Chondrocyte (in vitro differentiated cells): ENCODE results near the gene STARD8. TPM values are rescaled to one million over a fixed set of nuclear protein-coding genes. Genes with fewer than 3 reads are reported as not detected.
A peak's percentile ranks its signal among the peaks of the same experiment; 100 is the strongest.

Experiments
- DNase-seq: peaks from one replicate; pipeline ENCODE4 v3.0.0; 2021; ENCODE audit warnings: mixed read lengths, low spot score
- H3K27ac Mint-ChIP-seq: one replicate; pipeline ENCODE4 v1.8.0; 2021; ENCODE audit warnings: mild to moderate bottlenecking, moderate library complexity, mixed read lengths; ENCODE audit not compliant: unreplicated experiment
- H3K27me3 Mint-ChIP-seq: 2 replicates; pipeline ENCODE4 v1.8.0; 2021; ENCODE audit warnings: low read depth, mixed read lengths
- H3K36me3 Mint-ChIP-seq: 2 replicates; pipeline ENCODE4 v1.8.0; 2021; ENCODE audit warnings: low read depth, mixed read lengths
- H3K4me1 Mint-ChIP-seq: 2 replicates; pipeline ENCODE4 v1.8.0; 2021; ENCODE audit warnings: low read depth, mild to moderate bottlenecking, mixed read lengths
- H3K4me3 Mint-ChIP-seq: one replicate; pipeline ENCODE4 v1.8.0; 2021; ENCODE audit warnings: mild to moderate bottlenecking, moderate library complexity, mixed read lengths; ENCODE audit not compliant: unreplicated experiment
- H3K9me3 Mint-ChIP-seq: 2 replicates; pipeline ENCODE4 v1.8.0; 2021; ENCODE audit warnings: low read depth, mixed read lengths
- total RNA-seq: library from RNA; stranded (reverse); gene quantifications from 3 replicates; pipeline ENCODE4 v1.2.1, GENCODE V29; 2021
- TF ChIP-seq, protein P1 (sequence below): fragments of 200-600 bp; sonication (generic); IDR thresholded peaks from 2 replicates; pipeline ENCODE4 v1.5.0; 2021; ENCODE audit warnings: antibody characterized with exemption, mild to moderate bottlenecking, moderate library complexity

The STARD8 gene
- total RNA-seq, 1 donor from 2014 or later = 0.37 TPM

DNA sequence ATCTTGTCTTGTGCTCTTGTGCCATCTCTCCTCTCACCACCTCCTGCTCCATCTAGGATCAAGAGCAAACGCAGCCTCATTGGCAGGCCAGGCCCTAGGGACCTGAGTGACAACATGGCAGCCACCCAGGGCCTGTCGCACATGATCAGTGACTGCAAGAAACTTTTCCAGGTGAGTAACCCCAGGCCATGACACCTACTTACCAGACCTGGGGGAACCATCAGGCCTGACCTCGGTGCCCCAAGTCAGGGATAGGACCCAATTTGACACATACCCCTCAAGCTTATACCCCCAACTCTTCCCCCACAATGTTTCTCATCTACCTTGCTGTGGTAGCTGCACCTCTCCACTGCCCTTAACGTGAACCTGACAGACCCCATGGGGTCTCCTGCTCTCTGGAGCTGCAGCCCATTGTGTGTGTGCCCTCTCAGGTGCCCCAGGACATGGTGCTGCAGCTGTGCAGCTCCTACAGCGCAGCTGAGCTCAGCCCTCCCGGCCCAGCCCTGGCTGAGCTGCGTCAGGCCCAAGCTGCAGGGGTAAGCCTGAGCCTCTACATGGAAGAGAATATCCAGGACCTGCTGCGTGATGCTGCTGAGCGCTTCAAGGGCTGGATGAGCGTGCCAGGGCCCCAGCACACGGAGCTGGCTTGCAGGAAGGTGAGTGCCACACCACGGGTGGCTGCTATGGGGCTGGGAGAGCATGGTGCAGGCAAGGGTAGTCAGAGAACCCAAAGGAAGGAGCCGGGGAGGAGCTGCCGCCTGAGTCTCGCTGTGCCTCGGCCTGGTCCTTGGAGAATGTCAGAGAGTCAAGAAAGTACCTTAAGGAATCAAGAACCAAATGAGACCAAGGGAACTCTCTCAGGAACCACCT, 74.8 kb downstream of the STARD8 start:
- no peak overlapping the region for H3K4me3 Mint-ChIP-seq
- peaks cover 2% of the 10 kb centered on the region for H3K36me3 Mint-ChIP-seq
- peaks cover 3% of the 10 kb centered on the region for H3K9me3 Mint-ChIP-seq
- DNase-seq = peak; percentile 60
- H3K27me3 Mint-ChIP-seq = no peaks in the 10 kb centered on the region
- TF ChIP-seq, protein P1, sequence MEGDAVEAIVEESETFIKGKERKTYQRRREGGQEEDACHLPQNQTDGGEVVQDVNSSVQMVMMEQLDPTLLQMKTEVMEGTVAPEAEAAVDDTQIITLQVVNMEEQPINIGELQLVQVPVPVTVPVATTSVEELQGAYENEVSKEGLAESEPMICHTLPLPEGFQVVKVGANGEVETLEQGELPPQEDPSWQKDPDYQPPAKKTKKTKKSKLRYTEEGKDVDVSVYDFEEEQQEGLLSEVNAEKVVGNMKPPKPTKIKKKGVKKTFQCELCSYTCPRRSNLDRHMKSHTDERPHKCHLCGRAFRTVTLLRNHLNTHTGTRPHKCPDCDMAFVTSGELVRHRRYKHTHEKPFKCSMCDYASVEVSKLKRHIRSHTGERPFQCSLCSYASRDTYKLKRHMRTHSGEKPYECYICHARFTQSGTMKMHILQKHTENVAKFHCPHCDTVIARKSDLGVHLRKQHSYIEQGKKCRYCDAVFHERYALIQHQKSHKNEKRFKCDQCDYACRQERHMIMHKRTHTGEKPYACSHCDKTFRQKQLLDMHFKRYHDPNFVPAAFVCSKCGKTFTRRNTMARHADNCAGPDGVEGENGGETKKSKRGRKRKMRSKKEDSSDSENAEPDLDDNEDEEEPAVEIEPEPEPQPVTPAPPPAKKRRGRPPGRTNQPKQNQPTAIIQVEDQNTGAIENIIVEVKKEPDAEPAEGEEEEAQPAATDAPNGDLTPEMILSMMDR = no peak
- H3K4me1 Mint-ChIP-seq = no peaks in the 10 kb centered on the region
- no peak overlapping the region for H3K27ac Mint-ChIP-seq

DNA sequence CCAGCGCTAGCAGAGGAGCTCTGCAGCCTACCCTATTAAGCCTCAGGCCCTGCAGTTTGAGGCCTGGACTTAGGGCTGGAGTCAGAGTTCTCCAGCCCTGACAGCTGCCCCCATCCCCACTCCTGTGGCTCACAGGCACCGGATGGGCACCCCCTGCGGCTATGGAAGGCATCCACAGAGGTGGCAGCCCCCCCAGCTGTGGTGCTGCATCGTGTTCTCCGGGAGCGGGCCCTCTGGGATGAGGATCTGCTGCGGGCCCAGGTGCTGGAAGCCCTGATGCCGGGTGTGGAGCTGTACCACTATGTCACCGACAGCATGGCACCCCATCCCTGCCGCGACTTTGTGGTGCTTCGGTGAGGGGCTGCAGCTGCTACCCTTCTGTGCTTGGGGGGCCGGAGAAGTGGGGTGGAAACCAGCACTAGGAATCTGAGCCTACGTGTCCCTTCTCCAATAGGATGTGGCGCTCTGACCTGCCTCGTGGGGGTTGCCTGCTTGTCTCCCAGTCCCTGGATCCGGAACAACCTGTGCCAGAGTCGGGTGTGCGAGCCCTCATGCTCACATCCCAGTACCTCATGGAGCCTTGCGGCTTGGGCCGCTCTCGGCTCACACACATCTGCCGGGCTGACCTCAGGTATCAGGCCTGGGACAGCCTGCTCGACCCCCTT, 76.2 kb downstream of the STARD8 start:
- Mint-ChIP-seq H3K4me1 (no peaks in the 10 kb centered on the region), H3K4me3 (no peak overlapping the region), H3K36me3 (peaks cover 2% of the 10 kb centered on the region), H3K9me3 (peaks cover 4% of the 10 kb centered on the region), H3K27me3 (no peaks in the 10 kb centered on the region), H3K27ac (no peak overlapping the region)
- TF ChIP-seq, protein P1 = no peak
- DNase-seq = peak; percentile 87

DNA sequence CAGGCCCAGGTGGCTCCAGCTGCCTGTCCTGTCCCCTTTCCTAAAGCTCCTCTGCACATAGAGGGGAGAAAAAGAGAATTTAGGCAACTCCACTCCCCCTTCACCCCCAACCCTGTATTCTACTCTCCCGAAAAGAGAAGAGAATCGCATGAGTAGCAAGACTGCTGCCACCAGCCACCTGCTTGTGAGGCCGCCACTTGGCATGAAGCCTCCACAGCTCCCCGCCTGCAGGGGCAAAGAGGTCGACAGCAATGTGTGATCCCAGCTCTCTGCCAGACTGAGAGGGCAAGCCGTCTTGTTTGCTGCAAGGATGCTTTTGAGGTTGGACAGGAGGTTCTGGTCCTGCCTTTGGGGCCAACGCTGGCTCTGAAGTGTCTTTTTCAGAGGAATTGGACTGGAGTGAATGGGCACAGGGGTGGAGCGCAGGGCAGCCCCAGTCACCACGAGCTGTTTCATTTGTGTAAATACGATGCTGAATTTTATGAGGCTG, 77.1 kb downstream of the STARD8 start:
- Mint-ChIP-seq H3K4me3 (no peak overlapping the region), H3K36me3 (peaks cover 2% of the 10 kb centered on the region), H3K9me3 (peaks cover 4% of the 10 kb centered on the region), H3K4me1 (no peaks in the 10 kb centered on the region), H3K27me3 (no peaks in the 10 kb centered on the region), H3K27ac (no peak overlapping the region)
- TF ChIP-seq, protein P1 = no peak
- peak; percentile 55 for DNase-seq

DNA sequence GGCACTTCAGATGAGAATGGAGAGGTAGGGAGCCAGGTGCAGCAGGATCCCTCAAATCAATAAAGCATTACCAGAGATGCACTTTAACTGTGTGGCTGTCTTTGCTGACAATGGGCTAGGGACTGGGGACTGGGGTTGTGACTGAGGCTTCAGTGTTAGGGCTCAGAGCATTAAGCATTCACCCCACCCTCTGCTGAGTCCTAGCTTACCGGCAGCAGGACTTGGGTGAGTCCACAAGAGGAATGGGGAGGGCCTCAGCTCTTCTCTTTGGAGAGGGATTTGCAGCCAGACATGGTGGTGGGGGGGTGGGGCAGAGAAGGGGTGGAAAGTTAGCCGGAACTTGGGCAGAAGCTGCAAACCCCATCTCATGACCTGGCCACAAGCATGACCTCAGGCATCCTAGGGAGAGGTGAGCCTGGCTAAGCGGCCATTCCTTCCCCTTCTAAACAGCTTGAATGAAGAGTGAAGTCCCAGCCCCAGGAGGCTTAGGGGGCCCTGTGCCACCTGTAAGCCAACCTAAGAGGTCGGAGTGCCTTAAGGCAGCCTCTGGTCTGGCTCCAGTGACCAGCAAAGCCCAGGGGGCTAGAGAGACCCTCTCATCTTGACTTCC, 78.4 kb downstream of the STARD8 start:
- DNase-seq = no peak
- Mint-ChIP-seq H3K36me3 (peaks cover 2% of the 10 kb centered on the region), H3K9me3 (peaks cover 4% of the 10 kb centered on the region), H3K27me3 (no peaks in the 10 kb centered on the region), H3K27ac (no peak overlapping the region), H3K4me1 (no peaks in the 10 kb centered on the region), H3K4me3 (no peak overlapping the region)
- TF ChIP-seq, protein P1 = no peak

DNA sequence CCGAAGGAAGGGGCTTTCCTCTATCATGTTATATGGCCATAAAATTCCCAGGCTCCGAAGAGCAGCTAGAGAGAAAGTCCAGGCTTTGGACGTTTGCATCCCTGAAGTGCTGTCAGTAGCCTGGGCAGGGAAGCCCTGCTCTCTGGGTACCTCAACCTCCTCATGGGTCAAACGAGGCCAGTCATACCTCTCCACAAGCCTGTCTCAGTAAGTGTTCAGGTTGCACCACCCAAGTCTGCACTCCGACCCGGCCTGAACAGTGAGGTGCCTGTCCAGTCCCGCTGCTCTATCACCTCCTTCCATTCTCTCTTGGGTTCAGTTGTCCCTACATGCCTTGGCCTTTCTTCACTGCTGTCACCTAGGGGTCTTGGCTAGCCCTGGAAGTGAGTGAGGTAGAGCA, 78.9 kb downstream of the STARD8 start:
- peaks cover 2% of the 10 kb centered on the region for H3K36me3 Mint-ChIP-seq
- TF ChIP-seq, protein P1 = no peak
- peaks cover 4% of the 10 kb centered on the region for H3K9me3 Mint-ChIP-seq
- no peaks in the 10 kb centered on the region for H3K27me3 Mint-ChIP-seq
- H3K4me1 Mint-ChIP-seq = no peaks in the 10 kb centered on the region
- H3K4me3 Mint-ChIP-seq = no peak overlapping the region
- no peak for DNase-seq
- H3K27ac Mint-ChIP-seq = no peak overlapping the region
